Type B pancreatic cell (in vitro differentiated cells): ENCODE measurements around the gene APBA2. TPM values are rescaled to one million over a fixed set of nuclear protein-coding genes. Genes with fewer than 3 reads are reported as not detected.

Experiments
- DNase-seq: peaks from one replicate; pipeline ENCODE4 v3.0.0; 2021; ENCODE audit warnings: mixed read lengths; ENCODE audit not compliant: unreplicated experiment; ENCODE audit errors: extremely low spot score
- H3K27ac Mint-ChIP-seq: 2 replicates; pipeline ENCODE4 v1.8.0; 2021; ENCODE audit warnings: mild to moderate bottlenecking, mixed read lengths
- H3K27me3 Mint-ChIP-seq: 2 replicates; pipeline ENCODE4 v1.8.0; 2021; ENCODE audit warnings: mixed read lengths
- H3K36me3 Mint-ChIP-seq: 2 replicates; pipeline ENCODE4 v1.8.0; 2021; ENCODE audit warnings: mixed read lengths
- H3K4me1 Mint-ChIP-seq: one replicate; pipeline ENCODE4 v1.8.0; 2021; ENCODE audit warnings: mixed read lengths; ENCODE audit not compliant: unreplicated experiment
- H3K4me3 Mint-ChIP-seq: 2 replicates; pipeline ENCODE4 v1.8.0; 2021; ENCODE audit warnings: mild to moderate bottlenecking, mixed read lengths
- H3K9me3 Mint-ChIP-seq: 2 replicates; pipeline ENCODE4 v1.8.0; 2021; ENCODE audit warnings: mixed read lengths
- CTCF ChIP-seq: fragments of 200-600 bp; sonication (generic); conservative IDR thresholded peaks from 2 replicates; pipeline ENCODE4 v1.5.0; 2021; ENCODE audit warnings: antibody characterized with exemption, mild to moderate bottlenecking
- total RNA-seq: library from RNA; stranded (reverse); gene quantifications from 2 replicates; pipeline ENCODE4 v1.2.1, GENCODE V29; 2021; ENCODE audit warnings: low replicate concordance

Gene APBA2
- total RNA-seq, 1 donor from 2014 or later, result 33.3 TPM

- Mint-ChIP-seq H3K27ac (no peak overlapping the region), H3K36me3 (no peaks in the 10 kb centered on the region)
Measured at GRCh38 chr15:29123171-29123570, 237.4 kb downstream of the APBA2 start.

GRCh38 chr15:29123991-29124390, 238.2 kb downstream of the APBA2 start:
- Mint-ChIP-seq H3K27me3 (no peaks in the 10 kb centered on the region), H3K9me3 (no peaks in the 10 kb centered on the region), H3K4me3 (no peak overlapping the region), H3K27ac (no peak overlapping the region), H3K36me3 (no peaks in the 10 kb centered on the region), H3K4me1 (peaks cover 13% of the 10 kb centered on the region)
- DNase-seq, result no peak
- TF ChIP-seq CTCF, result no peak

More at GRCh38 chr15:29123171-29123570, 237.4 kb downstream of the APBA2 start:
- Mint-ChIP-seq H3K9me3 (no peaks in the 10 kb centered on the region), H3K27me3 (no peaks in the 10 kb centered on the region), H3K4me1 (peaks cover 13% of the 10 kb centered on the region), H3K4me3 (no peak overlapping the region)
- no peak for TF ChIP-seq CTCF
- no peak for DNase-seq

- peak; percentile 24 for TF ChIP-seq CTCF
- Mint-ChIP-seq H3K27me3 (no peaks in the 10 kb centered on the region), H3K4me3 (no peak overlapping the region), H3K36me3 (no peaks in the 10 kb centered on the region), H3K27ac (no peak overlapping the region), H3K4me1 (peaks cover 16% of the 10 kb centered on the region), H3K9me3 (no peaks in the 10 kb centered on the region)
- no peak for DNase-seq
Measured at GRCh38 chr15:29124581-29125381, 239.0 kb downstream of the APBA2 start.

- H3K4me1 Mint-ChIP-seq, result peaks cover 24% of the 10 kb centered on the region
- H3K27ac Mint-ChIP-seq, result no peak overlapping the region
- no peak for TF ChIP-seq CTCF
- H3K36me3 Mint-ChIP-seq, result no peaks in the 10 kb centered on the region
- peaks cover 6% of the 10 kb centered on the region for H3K27me3 Mint-ChIP-seq
- H3K9me3 Mint-ChIP-seq, result no peaks in the 10 kb centered on the region
- no peak for DNase-seq
- H3K4me3 Mint-ChIP-seq, result no peak overlapping the region
Measured at GRCh38 chr15:29125382-29126207, 239.8 kb downstream of the APBA2 start.

GRCh38 chr15:29126208-29126536, 240.4 kb downstream of the APBA2 start:
- no peak overlapping the region for H3K27ac Mint-ChIP-seq
- peaks cover 11% of the 10 kb centered on the region for H3K27me3 Mint-ChIP-seq
- H3K4me3 Mint-ChIP-seq, result no peak overlapping the region
- TF ChIP-seq CTCF, result no peak
- no peak for DNase-seq
- H3K9me3 Mint-ChIP-seq, result no peaks in the 10 kb centered on the region
- H3K36me3 Mint-ChIP-seq, result no peaks in the 10 kb centered on the region
- peaks cover 30% of the 10 kb centered on the region for H3K4me1 Mint-ChIP-seq
